ENCODE measurements around the gene AKNAD1.

DNA sequence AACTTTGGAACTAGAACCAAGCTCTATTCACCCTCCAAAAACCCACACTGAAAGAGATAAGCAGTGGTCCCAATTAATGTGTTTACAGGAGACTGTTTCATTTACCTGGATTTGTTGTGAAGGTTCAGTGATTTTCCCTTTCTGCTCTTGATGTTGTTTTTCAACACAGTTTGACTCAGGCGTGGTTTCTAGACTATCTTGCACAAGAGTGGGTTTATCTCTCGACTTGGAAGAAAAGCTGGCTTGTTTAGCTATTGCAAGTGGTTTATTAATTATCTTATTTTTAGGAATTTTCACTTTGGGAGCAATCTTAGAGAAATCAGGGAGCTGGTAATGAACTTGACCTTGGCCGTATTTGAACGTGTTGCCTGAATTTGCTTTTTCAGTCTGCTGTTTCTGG lies 5.3 kb downstream of the AKNAD1 start:
- TF ChIP-seq, protein P1, sequence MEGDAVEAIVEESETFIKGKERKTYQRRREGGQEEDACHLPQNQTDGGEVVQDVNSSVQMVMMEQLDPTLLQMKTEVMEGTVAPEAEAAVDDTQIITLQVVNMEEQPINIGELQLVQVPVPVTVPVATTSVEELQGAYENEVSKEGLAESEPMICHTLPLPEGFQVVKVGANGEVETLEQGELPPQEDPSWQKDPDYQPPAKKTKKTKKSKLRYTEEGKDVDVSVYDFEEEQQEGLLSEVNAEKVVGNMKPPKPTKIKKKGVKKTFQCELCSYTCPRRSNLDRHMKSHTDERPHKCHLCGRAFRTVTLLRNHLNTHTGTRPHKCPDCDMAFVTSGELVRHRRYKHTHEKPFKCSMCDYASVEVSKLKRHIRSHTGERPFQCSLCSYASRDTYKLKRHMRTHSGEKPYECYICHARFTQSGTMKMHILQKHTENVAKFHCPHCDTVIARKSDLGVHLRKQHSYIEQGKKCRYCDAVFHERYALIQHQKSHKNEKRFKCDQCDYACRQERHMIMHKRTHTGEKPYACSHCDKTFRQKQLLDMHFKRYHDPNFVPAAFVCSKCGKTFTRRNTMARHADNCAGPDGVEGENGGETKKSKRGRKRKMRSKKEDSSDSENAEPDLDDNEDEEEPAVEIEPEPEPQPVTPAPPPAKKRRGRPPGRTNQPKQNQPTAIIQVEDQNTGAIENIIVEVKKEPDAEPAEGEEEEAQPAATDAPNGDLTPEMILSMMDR (IDR thresholded peaks at IDR 0.05 in 4 of 5, conservative IDR thresholded peaks at IDR 0.05 in 1 of 5) = no peak
- TF ChIP-seq POLR2A (IDR thresholded peaks at IDR 0.05) = no peak
